DND-41 (cell line): ENCODE data around the gene TOGARAM1.

ENCODE experiments used
- CTCF ChIP-seq: IDR thresholded peaks from 2 replicates; pipeline ENCODE4 v1.5.1; 2012; ENCODE audit warnings: borderline replicate concordance, low read length, moderate library complexity, mild to moderate bottlenecking; ENCODE audit not compliant: poor library complexity, severe bottlenecking; ENCODE audit errors: extremely low read depth
- EZH2 ChIP-seq: IDR thresholded peaks from 3 replicates; pipeline ENCODE4 v1.6.1; 2012; ENCODE audit warnings: borderline replicate concordance, low read depth, mild to moderate bottlenecking, moderate library complexity, low read length, inconsistent platforms; ENCODE audit not compliant: severe bottlenecking

GRCh38 chr14:44928793-44929192 is 33.2 kb upstream of the TOGARAM1 start:
- TF ChIP-seq CTCF (no peak), EZH2 (no peak)
